Endodermal cell (in vitro differentiated cells): ENCODE data around the gene ZFR2. TPM values are rescaled to one million over a fixed set of nuclear protein-coding genes. Genes with fewer than 3 reads are reported as not detected.
A peak's percentile ranks its signal among the peaks of the same experiment; 100 is the strongest.

ENCODE experiments used
- DNase-seq: peaks from one replicate; pipeline ENCODE4 v3.0.0-alpha.2; 2017
- H3K27ac ChIP-seq: 2 replicates; pipeline ENCODE4 v1.5.1; 2013; ENCODE audit warnings: mild to moderate bottlenecking, low read depth, low read length, moderate library complexity
- H3K27me3 ChIP-seq: 2 replicates; pipeline ENCODE4 v1.6.1; 2013; ENCODE audit warnings: mild to moderate bottlenecking, low read length, moderate library complexity; ENCODE audit not compliant: insufficient read depth, control insufficient read depth, poor library complexity, severe bottlenecking
- H3K36me3 ChIP-seq: 2 replicates; pipeline ENCODE4 v1.7.0; 2013; ENCODE audit warnings: mild to moderate bottlenecking, low read length, moderate library complexity; ENCODE audit not compliant: control insufficient read depth, insufficient read depth
- H3K4me1 ChIP-seq: one replicate; pipeline ENCODE4 v1.7.0; 2013; ENCODE audit warnings: low read length; ENCODE audit not compliant: control insufficient read depth, insufficient read depth
- H3K4me3 ChIP-seq: 2 replicates; pipeline ENCODE4 v1.5.1; 2013; ENCODE audit warnings: mild to moderate bottlenecking, low read length, moderate library complexity
- H3K9ac ChIP-seq: 2 replicates; pipeline ENCODE4 v1.6.1; 2013; ENCODE audit warnings: mild to moderate bottlenecking, low read length, moderate library complexity; ENCODE audit not compliant: poor library complexity, severe bottlenecking; ENCODE audit errors: extremely low read depth
- H3K9me3 ChIP-seq: 2 replicates; pipeline ENCODE4 v1.6.1; 2013; ENCODE audit warnings: mild to moderate bottlenecking, low read length, moderate library complexity; ENCODE audit not compliant: control insufficient read depth
- H3K27ac Mint-ChIP-seq: 2 replicates; pipeline ENCODE4 v1.8.0; 2020; ENCODE audit warnings: mixed read lengths
- H3K27me3 Mint-ChIP-seq: 2 replicates; pipeline ENCODE4 v1.8.0; 2021; ENCODE audit warnings: mild to moderate bottlenecking, mixed read lengths; ENCODE audit not compliant: insufficient read depth
- H3K36me3 Mint-ChIP-seq: 2 replicates; pipeline ENCODE4 v1.8.0; 2020; ENCODE audit warnings: low read depth, mixed read lengths
- H3K4me1 Mint-ChIP-seq: 2 replicates; pipeline ENCODE4 v1.8.0; 2020; ENCODE audit warnings: mixed read lengths
- H3K4me3 Mint-ChIP-seq: 2 replicates; pipeline ENCODE4 v1.8.0; 2020; ENCODE audit warnings: mild to moderate bottlenecking, moderate library complexity, mixed read lengths
- H3K9me3 Mint-ChIP-seq: 2 replicates; pipeline ENCODE4 v1.8.0; 2020; ENCODE audit warnings: mild to moderate bottlenecking, mixed read lengths
- CTCF ChIP-seq: fragments of 200-600 bp; sonication (generic); conservative IDR thresholded peaks from 2 replicates; pipeline ENCODE4 v1.5.0; 2021; ENCODE audit warnings: antibody characterized with exemption, mild to moderate bottlenecking
- WGBS, 2 experiments: methylation state at CpG; one replicate each; pipeline versions ENCODE4 v1.1.5 to v1.1.7; 2013; ENCODE audit warnings: missing lambda C conversion rate in 2 of 2, mixed read lengths in 1 of 2; ENCODE audit not compliant: insufficient coverage in 1 of 2, insufficient read length in 1 of 2; 5-methylcytosine and 5-hydroxymethylcytosine counted together
- total RNA-seq, 2 donors: library from RNA; stranded (reverse); fragmentation: NEBNext Ultra II Directional in 1 of 2; extraction: Animal tissue kit (Norgen Biotek cat#: 25700) in 1 of 2; gene quantifications; 2 replicates in 1 of 2; 3 replicates in 1 of 2; pipeline ENCODE4 v1.2.1, GENCODE V29; 2021

ZFR2 gene
- total RNA-seq, 2 donors from 2014 or later: 16.4 to 24.6 TPM

DNA sequence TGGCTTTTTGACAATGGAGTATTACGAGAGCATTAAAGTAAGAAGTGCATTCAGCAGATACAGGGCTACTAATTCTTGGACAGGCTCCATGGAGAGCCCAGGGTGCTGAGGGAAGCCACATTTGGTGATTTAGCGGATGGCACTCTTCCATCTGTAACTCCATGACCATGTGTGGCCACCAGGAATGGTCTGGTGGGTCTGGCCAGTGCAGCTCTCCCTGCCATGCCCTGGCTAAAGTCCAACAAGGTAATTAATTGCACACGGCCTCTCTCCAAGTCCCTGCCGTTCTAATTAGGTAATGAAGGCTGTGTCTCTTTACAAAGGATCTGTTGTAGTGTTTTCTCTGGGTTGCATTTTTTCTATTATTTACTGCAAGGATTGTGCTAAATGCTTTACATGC lies 4.3 kb upstream of the ZFR2 start:
- Mint-ChIP-seq H3K4me3 (no peak overlapping the region), H3K36me3 (no peaks in the 10 kb centered on the region), H3K4me1 (peaks cover 1% of the 10 kb centered on the region), H3K27ac (no peak overlapping the region), H3K9me3 (peaks cover 8% of the 10 kb centered on the region), H3K27me3 (peaks cover 44% of the 10 kb centered on the region)
- TF ChIP-seq CTCF: no peak
- DNase-seq: no peak
- no peaks in the 10 kb centered on the region for H3K36me3 ChIP-seq
- no peak overlapping the region for H3K27ac ChIP-seq
- peaks cover 7% of the 10 kb centered on the region for H3K9me3 ChIP-seq
- H3K27me3 ChIP-seq: peaks cover 33% of the 10 kb centered on the region
- WGBS, 2 experiments: 89 to 91% methylated on average over 4 of the region's 4 CpGs
- no peaks in the 10 kb centered on the region for H3K4me1 ChIP-seq
- H3K9ac ChIP-seq: no peak overlapping the region
- H3K4me3 ChIP-seq: no peak overlapping the region

DNA sequence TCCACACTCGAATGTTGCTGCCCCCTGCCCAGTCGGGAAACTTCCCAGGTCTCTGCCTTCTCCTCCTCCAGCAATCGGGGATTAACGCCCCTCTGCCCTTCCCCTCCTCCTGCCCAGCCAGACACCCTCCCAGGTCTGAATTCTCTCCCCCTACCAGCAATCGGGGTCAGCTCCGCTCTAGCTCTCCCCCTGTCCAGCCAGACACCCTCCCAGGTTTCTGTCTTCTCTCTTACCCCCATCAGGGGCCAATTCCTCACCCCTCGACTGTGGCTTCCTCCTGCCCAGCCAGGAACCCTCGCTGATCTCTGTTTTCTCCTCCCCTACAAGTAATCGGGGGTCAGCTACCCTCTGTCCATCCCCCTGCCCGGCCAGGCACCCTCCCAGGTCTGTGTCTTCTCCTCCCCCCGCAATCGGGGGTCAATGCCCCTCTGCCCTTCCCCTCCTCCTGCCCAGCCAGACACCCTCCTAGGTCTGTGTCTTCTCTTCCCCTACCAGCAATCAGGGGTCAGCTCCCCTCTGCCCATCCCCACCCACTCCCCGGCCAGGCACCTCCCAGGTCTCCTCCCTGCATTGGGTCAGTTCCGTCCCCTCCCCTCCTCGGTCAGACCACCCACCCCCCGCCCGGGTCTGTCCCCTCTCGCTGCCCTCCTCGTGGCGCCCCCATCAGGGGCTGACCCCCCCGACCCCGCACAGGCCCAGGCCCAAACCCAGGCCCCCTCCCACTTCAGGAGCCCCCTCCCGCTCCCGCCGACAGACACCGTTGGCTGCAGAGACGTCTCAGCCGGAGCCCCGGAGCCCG lies 668 bp downstream of the ZFR2 start:
- H3K4me1 Mint-ChIP-seq: peaks cover 12% of the 10 kb centered on the region
- H3K27me3 Mint-ChIP-seq: peaks cover 38% of the 10 kb centered on the region
- peaks cover 6% of the 10 kb centered on the region for H3K36me3 Mint-ChIP-seq
- Histone ChIP-seq H3K9me3 (peaks cover 7% of the 10 kb centered on the region), H3K4me3 (peak overlapping the region; percentile 80), H3K36me3 (no peaks in the 10 kb centered on the region), H3K9ac (peak overlapping the region; percentile 59), H3K27me3 (peaks cover 28% of the 10 kb centered on the region), H3K27ac (no peak overlapping the region), H3K4me1 (no peaks in the 10 kb centered on the region)
- H3K4me3 Mint-ChIP-seq: peak overlapping the region; percentile 65
- H3K27ac Mint-ChIP-seq: peak overlapping the region; percentile 39
- 11 to 17% methylated on average over 16 to 26 of the region's 30 CpGs for whole genome bisulfite sequencing, 2 experiments
- DNase-seq: peak; percentile 83
- no peak for TF ChIP-seq CTCF
- H3K9me3 Mint-ChIP-seq: peaks cover 8% of the 10 kb centered on the region

DNA sequence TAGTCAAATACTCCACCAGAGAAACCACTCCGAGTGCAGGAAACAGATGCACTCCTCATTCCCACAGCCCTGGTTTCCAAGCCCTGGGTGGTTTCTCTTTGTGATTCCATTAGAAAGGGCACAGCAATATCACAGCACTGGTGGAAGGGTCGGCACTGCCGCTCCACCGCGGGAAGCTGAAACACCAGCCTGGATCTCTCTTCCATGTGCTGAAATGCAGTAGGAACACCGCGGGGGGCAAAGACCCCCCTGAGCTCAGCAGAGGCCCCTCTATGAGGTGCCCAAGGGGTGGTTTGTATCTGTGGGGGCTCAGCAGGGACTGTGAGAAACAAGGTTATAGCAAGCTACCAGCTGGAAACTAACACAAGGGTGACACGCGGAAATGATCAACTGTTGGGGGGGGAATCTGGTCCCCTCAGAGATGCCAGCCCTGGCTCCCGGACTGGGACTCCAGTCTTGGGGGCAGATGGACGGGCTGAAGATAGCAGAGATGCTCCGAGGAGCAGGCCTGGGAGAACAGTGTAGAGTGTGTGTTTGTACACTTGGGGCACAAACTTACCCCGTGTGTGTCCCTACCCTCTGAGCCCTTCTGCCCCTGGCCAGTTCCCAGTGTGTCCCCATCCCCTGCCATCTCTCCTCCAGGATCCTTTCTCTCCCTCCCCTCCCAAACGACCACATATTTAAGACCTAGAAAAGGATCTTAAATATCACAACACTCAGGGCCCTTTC lies 1.8 kb downstream of the ZFR2 start:
- peak overlapping the region; percentile 65 for H3K4me3 Mint-ChIP-seq
- Histone ChIP-seq H3K4me1 (no peaks in the 10 kb centered on the region), H3K9ac (no peak overlapping the region), H3K4me3 (peak overlapping the region; percentile 80), H3K36me3 (no peaks in the 10 kb centered on the region), H3K27ac (no peak overlapping the region), H3K27me3 (peaks cover 23% of the 10 kb centered on the region), H3K9me3 (peaks cover 7% of the 10 kb centered on the region)
- WGBS, 2 experiments: 78 to 82% methylated on average over 6 to 14 of the region's 14 CpGs
- H3K36me3 Mint-ChIP-seq: peaks cover 8% of the 10 kb centered on the region
- H3K27me3 Mint-ChIP-seq: peaks cover 29% of the 10 kb centered on the region
- peaks cover 12% of the 10 kb centered on the region for H3K4me1 Mint-ChIP-seq
- H3K9me3 Mint-ChIP-seq: peaks cover 8% of the 10 kb centered on the region
- H3K27ac Mint-ChIP-seq: no peak overlapping the region
- TF ChIP-seq CTCF: no peak
- no peak for DNase-seq
